COLO668 (cell line): ENCODE measurements around the gene CDK2.
"Not testable (repeated sequence)": the region's sequence is repeated elsewhere in the genome, so short reads cannot be mapped to it uniquely, and the experiment has no call there.

Experiments
- DNase-seq: peaks from one replicate; lab custom pipeline; 2025; ENCODE audit not compliant: unreplicated experiment; lab: John Stamatoyannopoulos, UW

CDK2 gene

GRCh38 chr12:55979069-55979468 lies 12.4 kb downstream of the CDK2 start:
- no peak for DNase-seq

DNA sequence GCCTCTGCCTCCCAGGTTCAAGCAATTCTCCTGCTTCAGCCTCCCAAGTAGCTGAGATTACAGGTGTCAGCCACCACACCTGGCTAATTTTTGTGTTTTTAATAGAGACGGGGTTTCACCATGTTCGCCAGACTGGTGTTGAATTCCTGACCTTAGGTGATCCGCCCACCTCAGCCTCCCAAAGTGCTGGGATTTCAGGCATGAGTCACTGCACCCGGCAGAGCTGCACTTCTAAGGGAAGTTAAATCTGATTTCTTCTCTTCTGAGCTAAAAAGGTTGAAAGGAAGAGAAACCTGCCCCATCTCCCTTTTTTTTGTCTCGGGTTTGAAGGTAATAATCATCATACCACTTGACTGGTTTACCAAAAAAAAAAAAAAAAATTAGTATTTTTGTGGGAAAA lies 15.3 kb downstream of the CDK2 start:
- DNase-seq = not testable (repeated sequence)

GRCh38 chr12:55982319-55982936 lies 15.8 kb downstream of the CDK2 start:
- no peak for DNase-seq

DNA sequence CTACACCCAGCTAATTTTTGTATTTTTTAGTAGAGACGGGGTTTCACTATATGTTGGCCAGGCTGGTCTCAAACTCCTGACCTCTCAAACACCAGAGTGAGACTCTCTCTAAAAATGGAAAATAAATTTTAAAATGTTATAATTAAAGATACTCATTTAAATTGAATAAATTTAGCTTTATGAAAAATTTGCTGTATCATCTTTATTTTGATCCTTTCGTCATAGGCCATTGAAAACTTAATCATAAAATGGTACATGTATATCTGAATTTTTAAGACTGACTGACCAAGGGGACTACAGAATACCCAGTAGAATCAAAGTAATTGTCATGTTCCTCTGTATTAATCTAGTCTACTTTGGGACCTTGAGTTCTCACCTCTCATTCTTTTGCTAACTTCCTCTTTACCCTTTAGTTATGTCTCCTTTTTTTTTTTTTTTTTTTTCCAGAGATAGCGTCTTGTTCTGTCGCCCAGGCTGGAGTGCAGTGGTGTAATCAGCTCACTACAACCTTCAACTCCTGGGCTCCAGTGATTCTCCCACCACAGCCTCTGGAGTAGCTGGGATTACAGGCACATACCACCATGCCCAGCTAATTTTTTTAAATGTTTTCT lies 16.7 kb downstream of the CDK2 start:
- DNase-seq = no peak

DNA sequence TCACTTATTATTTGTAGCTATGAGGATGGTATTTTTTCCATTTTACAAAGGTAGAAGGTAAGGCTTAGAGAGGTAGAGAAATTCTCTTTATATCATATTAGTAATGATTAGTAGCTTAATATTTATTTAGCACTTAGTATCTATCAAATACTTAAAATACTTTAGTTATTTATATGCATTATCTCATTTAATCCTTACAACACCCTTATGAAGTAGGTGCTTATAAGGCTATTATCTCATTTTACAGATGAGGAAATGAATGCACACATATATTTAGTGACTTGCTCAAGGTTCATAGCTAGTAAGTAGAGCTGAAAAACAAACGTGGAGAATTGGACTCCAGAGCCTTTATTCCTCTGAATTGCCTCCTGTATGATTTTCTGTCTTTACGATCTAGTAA lies 18.2 kb downstream of the CDK2 start:
- DNase-seq = no peak

DNA sequence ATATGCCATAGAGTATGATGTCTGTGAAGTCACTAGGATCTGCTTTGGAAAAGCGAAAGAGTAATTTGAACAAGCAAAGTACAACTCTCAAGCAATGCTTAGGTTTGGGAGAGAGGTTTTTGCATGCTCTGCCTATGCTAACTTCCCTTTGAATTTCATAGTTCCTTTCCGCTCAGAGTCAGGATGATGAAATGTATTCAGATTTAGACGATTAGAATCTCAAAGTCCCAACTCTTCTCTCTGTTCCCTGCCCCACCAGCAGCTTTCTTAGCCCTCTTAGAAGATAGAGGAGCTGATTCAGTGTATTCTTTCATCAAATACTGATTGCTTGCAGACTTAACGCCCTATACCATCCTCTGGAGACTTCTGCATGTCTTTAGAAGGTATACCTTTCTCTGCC lies 18.7 kb downstream of the CDK2 start:
- DNase-seq = no peak

GRCh38 chr12:55985976-55986375 lies 19.3 kb downstream of the CDK2 start:
- DNase-seq = not testable (repeated sequence)

DNA sequence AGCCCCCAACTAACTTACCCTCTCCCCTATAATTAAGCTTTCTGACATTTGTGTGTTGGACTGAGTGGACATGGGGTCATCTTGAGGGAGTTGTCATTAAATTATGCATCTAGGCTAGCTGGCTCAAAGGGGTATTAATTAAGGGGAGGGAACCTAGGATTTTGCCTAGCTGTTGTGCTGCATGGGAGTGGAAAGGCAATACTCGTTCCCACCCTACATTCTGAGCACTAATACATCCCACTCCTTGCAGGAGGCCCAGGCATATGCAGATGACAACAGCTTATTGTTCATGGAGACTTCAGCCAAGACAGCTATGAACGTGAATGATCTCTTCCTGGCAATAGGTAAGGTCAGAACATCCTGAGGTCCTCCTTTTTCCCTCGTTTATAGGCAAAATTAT lies 24.5 kb downstream of the CDK2 start:
- no peak for DNase-seq

GRCh38 chr12:55993230-55993853 lies 26.7 kb downstream of the CDK2 start:
- no peak for DNase-seq

DNA sequence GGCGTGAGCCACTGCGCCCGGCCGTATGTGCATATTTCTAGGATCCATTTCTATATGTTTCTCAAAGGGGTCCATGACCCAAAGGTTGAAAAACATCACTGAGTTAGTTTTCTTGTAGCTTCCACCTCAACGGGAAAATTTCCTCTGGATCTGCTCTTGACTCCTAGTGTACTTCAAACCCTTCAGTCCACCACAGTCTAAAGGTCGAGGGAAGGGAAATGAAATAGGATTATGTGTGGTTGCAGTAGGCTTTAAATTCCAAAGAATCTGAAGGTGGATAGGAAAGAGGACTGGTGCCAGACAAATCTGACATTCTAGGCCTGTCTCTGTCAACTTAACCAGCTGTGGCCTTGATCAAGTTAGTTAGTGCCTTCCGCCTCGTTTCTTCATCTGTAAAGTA lies 28.7 kb downstream of the CDK2 start:
- no peak for DNase-seq

GRCh38 chr12:55996201-55996714 lies 29.6 kb downstream of the CDK2 start:
- peak; percentile 20 for DNase-seq

GRCh38 chr12:55996715-55997534 lies 30.3 kb downstream of the CDK2 start, which contains the start of gene SUOX:
Gene SUOX (plus strand): TSS chr12:55997276. CDS start chr12:56002222, 4,946 bp downstream.
- DNase-seq = peak; percentile 85

DNA sequence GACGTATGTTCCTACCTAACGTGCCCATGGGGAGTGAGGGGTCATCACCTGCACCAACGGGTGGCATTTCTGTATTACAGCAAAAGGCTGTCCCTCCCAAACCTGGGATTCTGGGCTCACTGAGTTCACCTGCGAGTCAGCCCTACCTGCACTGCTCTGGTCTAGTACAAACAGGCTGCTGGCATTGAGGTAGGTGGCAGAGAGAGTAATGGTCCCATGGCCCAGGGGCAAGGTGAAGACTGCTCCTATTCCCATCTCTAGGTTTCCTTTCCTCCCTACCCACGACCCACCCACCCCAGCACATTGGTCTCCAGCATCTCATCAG lies 30.9 kb downstream of the CDK2 start:
- no peak for DNase-seq

DNA sequence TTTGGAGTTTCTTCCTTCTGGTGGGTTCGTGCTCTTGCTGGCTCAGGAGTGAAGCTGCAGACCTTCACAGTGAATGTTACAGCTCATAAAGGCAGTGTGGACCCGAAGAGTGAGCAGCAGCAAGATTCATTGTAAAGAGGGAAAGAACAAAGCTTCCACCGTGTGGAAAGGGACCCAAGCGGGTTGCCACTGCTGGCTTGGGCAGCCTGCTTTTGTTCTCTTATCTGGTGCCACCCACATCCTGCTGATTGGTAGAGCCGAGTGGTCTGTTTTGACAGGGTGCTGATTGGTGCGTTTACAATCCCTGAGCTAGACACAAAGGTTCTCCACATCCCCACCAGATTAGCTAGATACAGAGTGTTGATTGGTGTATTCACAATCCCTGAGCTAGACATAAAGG lies 32.9 kb downstream of the CDK2 start:
- DNase-seq = not testable (repeated sequence)

GRCh38 chr12:55999999-56000540 lies 33.4 kb downstream of the CDK2 start:
- not testable (repeated sequence) for DNase-seq

GRCh38 chr12:56001487-56002100 lies 35.0 kb downstream of the CDK2 start:
- DNase-seq = no peak

GRCh38 chr12:56003376-56003775 lies 36.7 kb downstream of the CDK2 start:
- not testable (repeated sequence) for DNase-seq

GRCh38 chr12:56004211-56004610 lies 37.6 kb downstream of the CDK2 start:
- no peak for DNase-seq

- DNase-seq = peak; percentile 63
Measured at GRCh38 chr12:56007564-56008559, 41.2 kb downstream of the CDK2 start.
